GM12801 (cell line): ENCODE data around the gene HECA.

Experiments used
- CTCF ChIP-seq: IDR thresholded peaks from one replicate; pipeline ENCODE4 v1.5.1; 2011; ENCODE audit warnings: control low read depth; ENCODE audit not compliant: insufficient read length; ENCODE audit errors: extremely low read depth

The HECA gene

GRCh38 chr6:139112561-139112960, 22.3 kb upstream of the HECA start:
- TF ChIP-seq CTCF, result no peak

- no peak for TF ChIP-seq CTCF
Observed at GRCh38 chr6:139114746-139115145, 20.1 kb upstream of the HECA start.

- no peak for TF ChIP-seq CTCF
Observed at GRCh38 chr6:139115989-139116758, 18.7 kb upstream of the HECA start.

- TF ChIP-seq CTCF, result no peak
Observed at GRCh38 chr6:139117734-139118133, 17.1 kb upstream of the HECA start.

GRCh38 chr6:139119552-139119951, 15.3 kb upstream of the HECA start:
- TF ChIP-seq CTCF, result no peak

- TF ChIP-seq CTCF, result no peak
Observed at GRCh38 chr6:139124887-139125672, 9.8 kb upstream of the HECA start.

GRCh38 chr6:139126255-139126654, 8.6 kb upstream of the HECA start:
- no peak for TF ChIP-seq CTCF
